Upper lobe of right lung (tissue), 1 donor: ENCODE measurements around the gene CHPF. TPM values are rescaled to one million over a fixed set of nuclear protein-coding genes. Genes with fewer than 3 reads are reported as not detected.

Experiments used
- ATAC-seq: fragments of 200-7000 bp; cut with Tn5 transposase; one replicate; pipeline ENCODE4 v1.9.1; 2020; ENCODE audit warnings: mild to moderate bottlenecking, moderate library complexity
- DNase-seq: peaks from one replicate; pipeline ENCODE4 v3.0.0-alpha.2; 2020
- H3K27ac ChIP-seq: fragments of 200-600 bp; one replicate; pipeline ENCODE4 v1.8.0; 2022
- H3K27me3 ChIP-seq: fragments of 200-600 bp; one replicate; pipeline ENCODE4 v1.8.0; 2022; ENCODE audit warnings: mild to moderate bottlenecking
- H3K36me3 ChIP-seq: fragments of 200-600 bp; one replicate; pipeline ENCODE4 v1.8.0; 2022
- H3K4me1 ChIP-seq: fragments of 200-600 bp; one replicate; pipeline ENCODE4 v1.8.0; 2022
- H3K4me3 ChIP-seq: fragments of 200-600 bp; one replicate; pipeline ENCODE4 v1.8.0; 2022; ENCODE audit warnings: mild to moderate bottlenecking
- H3K9me3 ChIP-seq: fragments of 200-600 bp; one replicate; pipeline ENCODE4 v1.8.0; 2022
- CTCF ChIP-seq: fragments of 200-600 bp; IDR thresholded peaks from one replicate; pipeline ENCODE4 v1.8.0; 2022; ENCODE audit warnings: antibody characterized with exemption
- intact Hi-C: fragments of 100-400 bp; cut with DNase I; formaldehyde crosslinking; loops from one replicate; pipeline ENCODE4 v1.11.0; 2022
- total RNA-seq: library from RNA; stranded (reverse); fragmentation: NEBNext Ultra II Directional; extraction: Animal tissue kit (Norgen Biotek cat#: 25700); gene quantifications from one replicate; pipeline ENCODE4 v1.2.1, GENCODE V29; 2021
- donor health status: DM: no; HTN: yes; CAD: no; lungs with severe emphysema.

CHPF gene
- total RNA-seq, 1 donor from 2014 or later: 45.3 TPM

- intact Hi-C loops: no loop called here
- H3K4me1 ChIP-seq: peaks cover 11% of the 10 kb centered on the region
- H3K27ac ChIP-seq: no peak overlapping the region
- ATAC-seq: peak; percentile 2
- no peak for DNase-seq
- H3K27me3 ChIP-seq: peaks cover 23% of the 10 kb centered on the region
- peak overlapping the region; percentile 69 for H3K4me3 ChIP-seq
- no peak for TF ChIP-seq CTCF
- no peaks in the 10 kb centered on the region for H3K36me3 ChIP-seq
- H3K9me3 ChIP-seq: no peaks in the 10 kb centered on the region
Observed at GRCh38 chr2:219551441-219552381, 8.1 kb upstream of the CHPF start.

DNA sequence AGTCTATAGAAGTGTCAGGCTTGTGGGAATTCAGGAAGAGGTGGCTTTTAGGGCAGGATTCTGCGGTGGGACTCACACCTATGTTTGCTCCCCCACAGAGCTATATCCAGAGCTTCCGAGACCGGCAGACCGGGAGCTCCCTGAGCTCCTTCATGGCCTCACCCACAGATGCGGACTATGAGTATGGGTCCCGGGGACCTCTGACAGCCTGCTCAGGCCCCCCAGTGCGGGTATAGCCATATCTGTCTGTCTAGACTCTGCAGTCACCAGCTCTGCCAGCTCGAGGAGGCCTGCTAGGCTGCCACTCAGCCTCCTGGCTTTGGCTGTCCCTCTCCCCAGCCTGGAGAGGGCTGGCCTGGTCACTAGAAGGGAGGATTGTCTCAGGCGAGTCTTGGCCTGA is 6.0 kb upstream of the CHPF start:
- ATAC-seq (no peak), DNase-seq (no peak)
- Histone ChIP-seq H3K4me3 (no peak overlapping the region), H3K27me3 (peaks cover 23% of the 10 kb centered on the region), H3K9me3 (no peaks in the 10 kb centered on the region), H3K27ac (no peak overlapping the region), H3K36me3 (no peaks in the 10 kb centered on the region), H3K4me1 (peaks cover 12% of the 10 kb centered on the region)
- TF ChIP-seq CTCF: no peak
- intact Hi-C loops: no loop called here

DNA sequence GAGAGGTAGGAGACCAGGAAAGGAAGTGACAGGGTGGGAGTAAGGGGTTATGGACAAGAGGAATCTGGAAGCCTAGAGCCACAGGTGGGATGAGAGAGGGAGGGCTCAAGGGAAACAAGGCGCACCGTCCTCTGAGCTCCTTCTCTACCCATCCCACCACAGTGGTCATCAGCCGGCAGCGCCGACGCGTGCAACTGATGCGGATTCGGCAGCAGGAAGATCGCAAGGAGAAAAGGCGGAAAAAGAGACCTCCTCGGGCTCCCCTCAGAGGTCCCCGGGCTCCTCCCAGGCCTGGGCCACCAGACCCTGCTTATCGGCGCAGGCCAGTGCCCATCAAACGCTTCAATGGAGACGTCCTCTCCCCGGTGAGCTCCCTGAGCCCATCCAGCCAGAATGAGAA is 5.4 kb upstream of the CHPF start:
- no peak for DNase-seq
- Histone ChIP-seq H3K4me3 (no peak overlapping the region), H3K9me3 (no peaks in the 10 kb centered on the region), H3K27me3 (peaks cover 22% of the 10 kb centered on the region), H3K4me1 (peaks cover 19% of the 10 kb centered on the region), H3K27ac (no peak overlapping the region), H3K36me3 (no peaks in the 10 kb centered on the region)
- no peak for TF ChIP-seq CTCF
- intact Hi-C loops: no loop called here
- no peak for ATAC-seq

DNA sequence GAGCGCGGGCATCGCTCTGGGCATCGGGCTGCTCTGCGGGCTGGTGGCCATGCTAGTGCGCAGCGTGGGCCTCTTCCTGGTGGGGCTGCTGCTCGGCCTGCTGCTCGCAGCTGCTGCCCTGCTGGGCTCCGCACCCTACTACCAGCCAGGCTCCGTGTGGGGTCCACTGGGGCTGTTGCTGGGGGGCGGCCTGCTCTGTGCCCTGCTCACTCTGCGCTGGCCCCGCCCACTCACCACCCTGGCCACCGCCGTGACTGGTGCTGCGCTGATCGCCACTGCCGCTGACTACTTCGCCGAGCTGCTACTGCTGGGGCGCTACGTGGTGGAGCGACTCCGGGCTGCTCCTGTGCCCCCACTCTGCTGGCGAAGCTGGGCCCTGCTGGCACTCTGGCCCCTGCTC is 4.0 kb upstream of the CHPF start:
- intact Hi-C loops: no loop called here
- peaks cover 12% of the 10 kb centered on the region for H3K4me1 ChIP-seq
- no peak overlapping the region for H3K4me3 ChIP-seq
- H3K27me3 ChIP-seq: peaks cover 8% of the 10 kb centered on the region
- ATAC-seq: no peak
- DNase-seq: no peak
- H3K9me3 ChIP-seq: no peaks in the 10 kb centered on the region
- H3K27ac ChIP-seq: no peak overlapping the region
- TF ChIP-seq CTCF: no peak
- no peaks in the 10 kb centered on the region for H3K36me3 ChIP-seq

DNA sequence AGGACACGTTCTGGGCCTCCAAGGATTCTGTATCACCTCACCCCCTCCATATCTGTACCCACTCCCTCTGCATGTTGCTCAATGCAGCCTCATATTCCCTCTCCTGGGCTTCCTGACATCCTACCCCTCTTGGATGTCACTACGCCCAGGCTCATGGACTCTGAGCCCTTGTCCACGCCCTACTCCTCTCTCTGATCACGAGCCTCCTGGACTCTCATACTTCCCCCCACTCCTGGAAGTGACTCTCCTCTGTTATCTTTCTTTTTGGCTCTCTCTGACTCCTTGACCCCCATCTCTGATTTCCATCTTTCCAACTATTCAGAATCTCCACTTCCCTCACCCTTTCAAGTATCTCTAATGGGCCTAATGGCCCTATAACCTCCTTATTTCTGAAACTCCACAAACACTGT is 2.3 kb upstream of the CHPF start:
- intact Hi-C loops: no loop called here
- Histone ChIP-seq H3K9me3 (no peaks in the 10 kb centered on the region), H3K4me3 (no peak overlapping the region), H3K4me1 (peaks cover 24% of the 10 kb centered on the region), H3K27me3 (no peaks in the 10 kb centered on the region), H3K36me3 (peaks cover under 1% of the 10 kb centered on the region), H3K27ac (no peak overlapping the region)
- ATAC-seq (no peak), DNase-seq (no peak)
- no peak for TF ChIP-seq CTCF
